DMS 273 (cell line): Measurements from ENCODE around the gene CYTH1.

Experiments
- DNase-seq: peaks from one replicate; lab custom pipeline; 2025; ENCODE audit not compliant: unreplicated experiment; lab: John Stamatoyannopoulos, UW

Gene CYTH1

DNA sequence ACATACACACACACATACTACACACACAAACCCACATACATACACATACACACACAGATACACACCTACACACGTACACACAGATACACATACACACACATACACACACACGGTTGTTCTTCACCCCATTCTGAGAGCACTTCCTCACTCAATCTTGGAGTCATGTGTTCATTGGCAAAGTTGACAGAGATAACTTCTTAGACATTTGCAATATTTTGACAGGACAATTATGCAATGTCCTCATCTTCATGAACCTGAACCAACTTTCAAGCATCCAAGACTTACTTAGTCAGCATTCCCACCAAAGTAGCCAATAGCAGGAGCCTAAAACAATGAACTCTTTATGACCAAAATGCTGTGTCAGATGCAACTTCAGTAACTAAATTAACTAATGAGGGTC, 127.7 kb downstream of the CYTH1 start:
- DNase-seq, result no peak

DNA sequence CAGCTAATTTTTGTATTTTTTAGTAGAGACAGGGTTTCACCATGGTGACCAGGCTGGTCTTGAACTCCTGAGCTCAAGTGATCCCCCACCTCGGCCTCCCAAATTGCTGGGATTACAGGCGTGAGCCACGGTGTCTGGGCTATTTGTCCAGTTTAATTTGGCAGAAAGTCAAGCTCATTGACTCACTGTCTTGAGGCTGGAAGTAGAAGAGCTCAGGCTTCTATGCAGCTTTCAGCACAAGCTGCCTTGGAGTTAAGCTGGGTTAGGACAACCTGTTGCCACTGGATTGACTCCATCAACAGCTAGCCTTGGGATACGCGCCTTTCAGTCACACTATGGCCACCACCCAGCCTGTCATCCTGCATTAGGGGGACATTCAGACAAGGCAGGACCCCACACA, 128.7 kb downstream of the CYTH1 start:
- DNase-seq, result no peak

DNA sequence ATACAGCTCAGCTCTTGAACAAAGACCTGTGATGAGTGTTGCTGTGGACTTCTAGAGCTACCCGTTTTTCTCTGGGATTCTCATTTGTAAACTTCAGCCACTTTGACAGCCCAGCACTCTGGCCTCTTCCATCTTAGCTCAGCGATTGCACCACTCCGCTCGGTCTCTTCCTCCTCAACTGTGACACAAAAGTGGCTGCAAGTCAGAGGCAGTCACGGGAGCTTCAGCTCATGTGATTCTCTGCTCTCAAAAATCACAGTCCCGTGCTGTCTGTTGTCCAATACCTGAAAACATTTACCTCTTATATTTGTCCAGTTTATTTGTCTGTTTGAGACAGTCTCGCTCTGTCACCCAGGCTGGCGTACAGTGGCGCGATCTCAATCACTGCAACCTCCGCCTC, 129.2 kb downstream of the CYTH1 start:
- DNase-seq, result no peak

DNA sequence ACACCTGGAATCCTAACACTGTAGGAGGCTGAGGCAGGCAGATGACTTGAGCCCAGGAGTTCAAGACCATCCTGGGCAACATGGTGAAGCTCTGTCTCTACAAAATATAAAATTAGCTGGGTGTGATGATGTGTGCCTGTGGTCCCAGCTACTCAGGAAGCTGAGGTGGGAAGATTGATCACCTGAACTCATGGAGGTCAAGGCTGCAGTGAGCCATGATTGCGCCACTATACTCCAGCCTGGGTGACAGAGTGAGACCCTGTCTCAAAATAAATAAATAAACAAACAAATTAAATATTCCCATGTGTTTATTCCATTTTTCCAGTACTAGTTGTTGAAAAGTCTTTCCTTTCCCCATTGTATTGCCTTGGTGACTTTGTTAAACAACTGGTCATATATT, 130.0 kb downstream of the CYTH1 start:
- DNase-seq, result no peak

DNA sequence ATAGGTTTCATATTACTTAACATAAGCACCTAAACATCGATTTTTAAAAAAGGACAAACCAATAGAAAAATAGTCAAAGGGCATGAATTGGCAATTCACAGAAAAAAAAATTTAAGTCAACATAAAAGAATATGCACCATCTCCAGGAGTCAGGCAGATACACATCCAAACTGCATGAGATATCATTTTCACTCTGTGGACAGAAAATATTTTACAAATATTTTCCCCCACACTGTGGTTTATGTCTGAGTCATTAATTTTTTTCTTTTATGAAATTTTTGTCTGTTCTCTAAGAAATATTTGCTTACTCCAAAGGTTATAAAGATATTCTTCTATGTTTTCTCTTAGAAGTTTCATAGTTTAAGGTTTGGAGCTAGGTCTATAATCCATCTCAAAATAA, 130.5 kb downstream of the CYTH1 start:
- no peak for DNase-seq

DNA sequence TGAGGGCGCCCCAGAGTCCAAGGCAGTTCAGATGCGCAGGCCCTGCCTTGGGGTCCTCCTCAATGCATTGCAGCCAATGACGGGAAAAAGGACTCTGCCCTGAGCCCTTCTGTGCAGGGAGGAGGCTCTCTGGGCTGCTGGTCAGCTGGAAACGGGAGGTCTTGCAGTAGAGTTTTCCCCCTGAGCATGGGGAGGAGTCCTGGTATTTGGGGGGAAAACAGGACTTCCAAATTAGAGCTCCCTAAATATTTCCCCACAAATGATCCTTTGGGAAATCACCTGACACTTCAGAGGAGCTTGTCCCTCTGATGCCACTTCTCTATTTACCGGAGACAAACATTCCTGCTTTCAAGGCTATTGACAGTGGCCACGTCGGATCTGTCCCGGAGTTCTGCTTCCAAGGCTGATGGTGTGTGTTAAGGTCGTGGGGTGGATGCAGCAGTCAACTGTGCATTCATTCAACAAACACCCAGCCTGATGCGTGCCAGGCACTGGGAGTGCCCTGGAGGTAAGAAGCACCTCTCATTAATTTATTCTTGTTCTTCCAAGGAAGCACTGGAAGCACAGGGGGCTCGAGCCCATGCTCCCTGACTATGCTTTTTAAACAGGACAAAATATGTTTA, 131.9 kb downstream of the CYTH1 start:
- DNase-seq, result no peak

DNA sequence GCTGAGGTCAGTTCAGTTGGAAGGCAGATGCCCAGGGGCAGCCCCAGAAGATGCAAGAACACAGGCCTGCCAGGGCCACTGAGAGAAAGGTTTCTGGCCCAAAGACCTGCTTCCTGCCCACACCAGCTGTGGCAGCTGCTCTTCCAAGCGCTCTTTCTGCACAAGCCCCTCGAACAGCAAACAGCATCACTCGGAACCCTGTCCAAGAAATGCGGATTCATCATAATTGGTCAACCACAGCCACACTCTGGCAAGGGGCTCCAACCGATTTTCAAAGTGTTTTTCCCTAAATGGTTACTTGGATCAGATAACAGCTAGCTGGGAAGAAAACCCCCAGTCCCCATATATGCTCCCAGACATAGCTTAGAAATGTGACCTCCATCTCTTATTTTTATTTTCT, 133.8 kb downstream of the CYTH1 start:
- DNase-seq, result no peak

DNA sequence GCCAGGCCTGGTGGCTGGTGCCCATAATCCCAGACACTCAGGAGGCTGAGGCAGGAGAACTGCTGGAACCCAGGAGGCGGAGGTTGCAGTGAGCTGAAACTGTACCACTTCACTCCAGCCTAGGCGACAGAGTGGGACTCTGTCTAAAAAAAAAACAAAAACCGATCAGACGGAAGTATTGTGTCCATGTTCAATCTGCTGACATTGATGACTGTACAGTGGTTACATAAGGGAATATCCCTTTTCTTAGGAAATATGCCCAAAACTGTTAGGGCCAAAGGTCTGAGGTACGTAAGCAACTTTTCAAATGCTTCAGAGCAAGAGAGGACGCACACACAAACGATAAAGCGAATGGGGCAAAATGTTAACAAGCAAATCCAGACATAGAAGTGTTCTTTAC, 135.0 kb downstream of the CYTH1 start:
- no peak for DNase-seq

DNA sequence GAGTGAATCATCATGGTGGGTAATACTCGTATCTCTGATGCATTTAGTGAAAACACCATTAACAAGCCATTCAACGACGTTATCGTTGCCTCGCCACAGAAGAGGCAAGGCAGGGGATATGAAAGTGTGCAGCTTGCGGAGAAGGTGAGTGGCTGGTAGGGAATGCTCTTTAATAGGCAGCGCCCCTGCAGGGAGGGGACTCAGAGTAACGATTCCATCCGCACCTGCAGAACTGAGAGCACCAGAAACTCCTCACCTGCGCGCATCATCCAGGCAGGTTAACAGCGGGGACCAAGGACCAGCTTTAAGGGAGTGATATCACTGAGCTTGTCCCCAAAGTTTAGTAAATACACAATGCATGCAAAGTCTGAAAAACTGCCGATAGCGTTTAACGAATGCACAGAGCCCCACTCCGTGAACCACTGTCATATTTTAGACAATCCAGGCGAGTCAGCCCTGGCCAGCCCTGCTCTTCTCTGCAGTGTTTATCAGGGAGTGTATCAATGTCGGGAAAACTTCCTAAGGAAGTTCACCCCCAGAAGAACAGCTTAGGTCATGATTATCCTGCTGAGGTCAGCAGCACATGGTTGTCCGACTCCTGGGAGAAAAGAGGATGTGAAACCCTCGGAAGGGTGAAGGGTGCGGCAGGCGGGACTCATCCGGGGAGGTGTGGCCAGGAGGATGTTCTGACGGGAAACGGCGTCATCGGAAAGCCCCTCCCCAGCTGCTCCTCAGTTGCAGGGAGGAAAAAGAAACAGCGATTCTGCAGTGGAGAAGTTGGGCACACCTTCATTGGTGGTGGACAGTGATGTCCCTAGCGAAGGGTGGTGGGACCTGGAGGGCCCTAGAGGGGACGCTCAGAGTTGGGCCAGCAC, 136.4 kb downstream of the CYTH1 start:
- DNase-seq, result no peak

DNA sequence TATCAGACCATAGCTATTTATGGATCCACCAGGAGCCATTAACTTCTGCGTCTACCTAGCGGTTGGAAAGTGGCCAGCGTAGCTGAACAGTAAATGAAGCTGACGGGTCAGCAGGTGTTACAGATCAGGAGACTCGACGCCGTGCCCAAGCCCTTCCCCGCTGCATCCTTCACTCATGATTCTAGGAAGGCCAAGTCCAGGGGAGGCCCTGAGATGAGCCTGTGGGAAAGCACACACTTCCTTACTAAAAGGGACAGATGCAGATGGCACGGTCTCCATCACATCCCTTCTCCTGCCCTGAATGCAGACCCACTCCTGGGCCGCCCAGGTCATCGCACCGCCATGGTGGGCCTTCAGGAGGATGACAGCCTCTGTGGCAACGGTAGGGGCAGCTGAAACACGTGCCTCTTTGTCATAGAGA, 137.1 kb downstream of the CYTH1 start:
- DNase-seq, result no peak

DNA sequence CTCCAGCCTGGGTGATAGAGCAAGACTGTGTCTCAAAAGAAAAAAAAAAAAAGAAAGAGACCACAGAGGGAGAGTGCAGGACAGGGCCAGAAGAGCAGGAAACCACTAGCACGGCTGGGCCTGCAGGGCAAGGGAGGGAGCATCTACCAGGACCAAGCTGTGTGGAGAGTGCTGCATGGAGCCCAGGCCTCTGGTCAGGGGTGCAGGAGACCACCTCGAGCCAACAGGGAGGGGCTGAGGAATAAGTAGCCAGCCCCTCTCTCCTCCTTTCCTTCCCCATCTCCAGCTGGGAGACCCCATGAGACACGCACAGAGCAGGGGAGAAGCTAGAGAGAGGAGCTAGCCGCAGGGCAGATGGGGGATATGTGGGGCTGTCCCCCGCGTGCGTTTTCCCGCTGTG, 137.8 kb downstream of the CYTH1 start:
- no peak for DNase-seq

DNA sequence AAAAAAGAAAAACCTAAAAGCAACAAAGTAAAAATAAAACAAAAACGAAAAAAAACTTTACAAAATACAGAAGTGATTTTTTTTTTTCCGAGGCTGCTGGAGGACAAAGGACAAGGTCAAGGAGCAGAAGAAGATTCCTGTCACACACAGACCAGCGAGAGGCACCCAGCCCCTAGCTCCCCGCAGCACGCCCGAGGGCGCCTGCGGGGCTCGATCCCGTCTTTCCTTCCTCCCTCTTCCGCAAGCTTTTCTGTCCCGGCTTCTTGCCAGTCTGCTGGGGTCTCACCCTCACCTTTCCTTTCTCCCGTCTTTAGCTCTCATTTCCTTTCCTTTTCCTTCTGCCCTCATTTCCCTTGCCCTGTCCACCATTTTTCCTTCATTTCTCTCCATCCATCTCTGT, 138.7 kb downstream of the CYTH1 start:
- no peak for DNase-seq

DNA sequence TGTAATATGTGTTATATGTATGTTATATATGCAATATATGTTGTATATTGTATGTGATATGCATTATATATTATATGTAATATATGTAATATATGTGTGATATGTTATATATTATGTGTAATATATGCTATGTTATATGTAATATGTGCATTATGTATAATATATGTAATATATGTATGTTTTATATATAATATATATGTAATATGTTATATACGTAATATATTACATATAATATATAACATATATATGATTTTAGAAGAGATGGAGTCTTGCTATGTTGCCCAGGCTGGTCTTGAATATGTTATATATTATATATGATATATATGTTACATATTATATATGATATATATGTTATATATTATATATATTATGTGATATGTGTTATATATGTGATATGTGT, 139.4 kb downstream of the CYTH1 start:
- DNase-seq, result no peak

DNA sequence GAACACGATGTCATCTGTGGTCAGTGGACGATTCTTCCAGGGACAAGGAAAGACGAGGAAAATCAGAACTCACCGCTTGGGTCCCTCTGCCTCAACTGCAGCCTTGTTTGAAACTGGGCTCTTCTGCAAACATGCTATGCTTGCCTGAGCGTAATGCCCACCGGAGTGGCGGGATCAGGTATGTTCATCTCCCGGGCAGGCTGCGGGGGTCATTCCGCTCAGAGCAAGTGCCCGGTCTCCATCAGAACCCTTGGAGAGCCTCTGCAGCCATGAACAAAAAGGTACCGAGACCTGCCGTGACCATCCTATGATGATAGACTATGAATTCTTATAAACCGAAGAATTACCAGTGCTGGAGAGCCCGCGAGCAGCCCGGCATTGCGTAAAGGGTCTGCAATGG, 140.4 kb downstream of the CYTH1 start:
- no peak for DNase-seq

DNA sequence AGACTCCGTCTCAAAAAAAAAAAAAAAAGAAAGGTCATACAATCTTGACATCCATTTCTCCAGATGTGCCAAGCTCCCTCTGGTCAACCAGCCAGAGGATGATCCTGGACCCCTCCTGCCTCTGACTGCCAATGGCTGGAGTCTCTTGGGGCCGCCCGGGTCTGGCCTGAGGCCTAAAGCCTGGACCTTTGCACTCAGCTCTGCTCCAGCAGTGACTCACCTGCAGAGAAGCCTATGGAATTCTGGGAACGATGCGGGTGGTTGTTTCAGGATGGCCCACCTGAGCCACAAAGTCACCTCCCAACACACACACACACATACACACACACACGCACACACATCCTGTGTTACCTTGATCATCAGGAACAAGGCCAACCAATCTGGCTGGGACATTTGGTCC, 140.8 kb downstream of the CYTH1 start:
- DNase-seq, result no peak

DNA sequence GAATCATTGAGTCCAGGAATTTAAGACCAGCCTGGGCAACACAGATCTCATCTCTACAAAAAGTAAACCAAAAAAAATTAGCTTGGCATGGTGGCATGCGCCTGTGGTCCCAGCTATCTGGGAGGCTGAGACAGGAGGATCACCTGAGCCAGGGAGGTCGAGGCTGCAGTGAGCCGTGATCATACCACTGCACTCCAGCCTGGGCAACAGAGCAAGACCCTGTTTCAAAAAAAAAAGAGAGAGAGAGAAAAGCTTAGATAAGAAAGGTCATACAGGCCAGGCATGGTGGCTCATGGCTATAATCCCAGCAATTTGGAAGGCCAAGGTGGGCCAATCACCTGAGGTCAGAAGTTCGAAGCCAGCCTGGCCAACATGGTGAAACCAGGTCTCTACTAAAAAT, 141.4 kb downstream of the CYTH1 start:
- no peak for DNase-seq

DNA sequence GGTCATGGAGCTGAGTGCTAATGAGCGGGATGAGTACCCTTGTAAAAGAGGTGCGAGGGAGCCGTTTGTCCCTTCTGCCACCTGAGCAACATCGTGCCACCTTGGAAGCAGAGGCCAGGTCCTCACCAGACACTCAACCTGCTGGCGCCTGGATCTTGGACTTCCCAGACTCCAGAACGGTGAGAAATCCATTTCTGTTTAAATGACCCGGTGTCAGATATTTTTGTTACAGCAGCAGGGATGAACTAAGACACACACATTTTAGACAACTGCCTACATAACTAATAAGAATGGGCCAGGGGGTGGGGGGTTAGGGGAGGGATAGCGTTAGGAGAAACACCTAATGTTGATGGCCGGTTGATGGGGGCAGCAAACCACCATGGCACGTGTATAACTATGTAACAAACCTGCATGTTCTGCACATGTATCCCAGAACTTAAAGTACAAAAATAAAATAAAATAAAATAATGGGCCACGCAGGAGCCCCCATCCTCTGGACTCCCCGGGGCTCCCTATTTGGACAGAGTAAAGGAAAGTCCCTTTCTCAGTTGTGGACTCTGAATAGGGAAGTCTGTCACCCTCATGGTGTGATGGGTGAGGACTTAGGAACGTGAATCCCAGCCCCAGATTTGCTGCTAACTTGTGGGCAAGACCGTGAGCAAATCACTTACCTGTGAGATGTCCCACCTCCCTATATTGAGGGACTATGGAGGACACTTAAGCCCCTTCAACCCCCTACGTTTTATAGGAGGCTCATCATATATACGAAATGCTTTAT, 144.2 kb downstream of the CYTH1 start:
- no peak for DNase-seq

DNA sequence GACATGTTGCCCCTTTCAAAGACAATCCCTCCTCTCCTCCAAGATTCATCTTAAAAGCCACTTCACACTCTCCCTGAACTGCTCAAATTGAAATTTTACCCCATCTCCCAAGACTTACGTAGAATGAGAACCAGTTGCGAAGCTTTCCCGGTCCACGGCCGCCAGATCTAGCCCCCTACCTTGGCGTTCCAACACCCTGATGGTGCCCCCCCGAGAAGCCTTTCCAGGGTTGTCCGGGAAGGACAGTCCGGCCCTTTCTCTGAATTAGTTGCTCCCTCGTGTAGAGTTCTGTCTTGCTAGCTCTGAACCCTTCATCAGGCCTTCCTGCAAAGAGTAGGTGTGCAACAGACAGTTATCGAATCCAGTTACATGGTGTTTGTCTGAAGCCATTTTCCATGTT, 144.9 kb downstream of the CYTH1 start:
- no peak for DNase-seq

DNA sequence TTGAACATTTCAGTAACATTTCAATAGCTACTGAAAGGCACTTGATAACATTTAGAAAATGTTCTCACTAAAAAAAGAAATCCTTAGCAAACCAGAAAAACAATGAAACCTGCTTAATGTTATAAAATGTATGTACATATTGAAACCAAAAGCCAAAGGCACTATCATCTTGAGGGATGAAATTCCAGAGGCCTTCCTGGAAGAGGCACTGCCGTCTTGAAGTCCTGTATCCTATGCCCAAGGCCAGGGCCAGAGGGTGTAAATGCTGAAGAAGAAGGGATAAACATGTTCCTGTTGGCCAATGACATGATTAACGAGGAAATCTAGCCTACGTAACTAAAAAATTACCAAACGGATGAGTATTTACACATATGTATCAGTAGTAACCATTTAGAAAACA, 147.9 kb downstream of the CYTH1 start:
- no peak for DNase-seq

DNA sequence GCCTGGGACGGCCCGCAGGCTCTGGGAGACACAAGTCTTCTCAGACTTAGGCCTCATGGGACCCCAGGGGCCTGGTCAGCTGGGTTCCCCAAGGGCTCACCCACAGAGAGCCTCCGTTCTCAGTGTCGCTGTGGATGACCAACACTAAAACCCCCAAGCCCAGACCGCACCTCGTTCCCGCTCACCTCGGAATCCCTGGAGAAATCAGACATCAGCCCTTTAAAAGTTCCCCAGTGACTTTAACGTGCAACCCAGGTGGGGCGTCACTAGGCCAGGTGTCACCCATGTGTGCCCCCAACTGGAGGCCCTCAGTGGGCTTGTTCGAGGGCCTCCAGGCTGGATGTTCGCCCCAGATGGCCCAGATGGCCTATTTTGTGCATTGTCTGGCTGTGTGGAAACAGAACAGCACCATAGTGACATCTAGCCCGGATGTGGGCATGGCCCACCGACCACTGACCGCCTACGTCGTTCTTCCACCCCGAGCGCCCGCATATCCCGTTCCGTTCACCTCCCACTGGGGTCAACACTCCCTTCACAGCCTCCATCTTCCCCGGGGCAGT, 152.6 kb downstream of the CYTH1 start:
- no peak for DNase-seq

DNA sequence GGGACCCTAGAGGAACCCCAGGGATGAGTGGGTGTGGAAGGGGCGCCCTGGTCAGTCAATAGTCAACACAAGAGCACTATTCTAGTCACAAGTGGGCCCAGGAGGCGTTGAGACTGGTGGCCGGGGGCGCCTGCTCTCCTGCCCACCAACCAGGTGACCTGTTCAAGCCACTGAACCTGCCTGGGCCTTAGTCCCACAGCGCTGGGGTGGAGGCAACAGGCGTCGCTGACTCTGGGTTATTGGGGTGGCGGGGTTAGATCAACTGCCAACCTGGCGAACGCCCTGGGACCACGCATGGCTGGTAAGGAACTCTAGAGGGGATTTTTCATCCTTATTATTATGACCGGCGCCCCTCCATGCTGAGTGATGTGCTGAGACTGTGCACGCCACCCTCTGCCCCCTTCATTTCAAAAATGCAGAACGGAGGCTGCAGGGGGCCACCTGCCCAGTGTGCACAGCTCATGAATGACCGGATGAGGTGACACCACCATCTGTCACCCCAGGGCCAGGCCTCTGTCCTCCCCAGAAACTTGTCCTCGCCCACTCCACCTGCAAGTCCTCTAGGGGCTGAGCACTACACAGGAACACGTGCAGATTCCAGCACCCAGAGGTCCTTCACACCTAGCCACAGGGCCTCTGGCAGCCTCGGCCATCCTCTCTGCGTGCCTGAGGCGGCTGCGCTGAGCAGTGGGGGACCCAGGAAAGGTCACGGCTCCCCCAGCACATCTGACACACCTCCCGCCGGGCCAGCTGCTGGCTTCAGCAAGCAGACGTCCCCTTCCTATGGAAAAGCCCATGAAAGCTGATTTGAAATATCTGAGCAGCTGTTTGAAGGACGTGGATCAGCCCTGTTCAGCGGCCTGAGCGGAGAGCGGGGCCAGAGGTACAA, 153.3 kb downstream of the CYTH1 start:
- DNase-seq, result no peak
